Liver (tissue), 9 donors: Measurements from ENCODE around the gene TNNT3. TPM values are rescaled to one million over a fixed set of nuclear protein-coding genes. Genes with fewer than 3 reads are reported as not detected.

Source experiments
- DNase-seq: peaks from one replicate; pipeline ENCODE4 v3.0.0-alpha.2; 2017; ENCODE audit warnings: low spot score
- H3K27ac ChIP-seq, 2 donors: one replicate each; pipeline ENCODE4 v1.7.0; 2013; ENCODE audit warnings: inconsistent platforms in 2 of 2, low read length in 2 of 2, control low read depth in 1 of 2, low read depth in 1 of 2, mild to moderate bottlenecking in 1 of 2
- H3K27me3 ChIP-seq, 4 donors: one replicate each; pipeline versions ENCODE4 v1.6.1 to v1.7.0; 2013; ENCODE audit warnings: low read length in 3 of 4, inconsistent platforms in 1 of 4, mild to moderate bottlenecking in 1 of 4, moderate library complexity in 1 of 4; ENCODE audit not compliant: control insufficient read depth in 4 of 4, insufficient read depth in 4 of 4
- H3K36me3 ChIP-seq, 4 donors: one replicate each; pipeline versions ENCODE4 v1.6.1 to v1.7.0; 2013; ENCODE audit warnings: low read length in 3 of 4, mild to moderate bottlenecking in 3 of 4, low read depth in 1 of 4, moderate library complexity in 1 of 4; ENCODE audit not compliant: control insufficient read depth in 4 of 4, insufficient read depth in 3 of 4
- H3K4me1 ChIP-seq, 4 donors: one replicate each; pipeline versions ENCODE4 v1.6.1 to v1.7.0; 2013; ENCODE audit warnings: low read length in 3 of 4, mild to moderate bottlenecking in 3 of 4, moderate library complexity in 1 of 4; ENCODE audit not compliant: control insufficient read depth in 4 of 4, insufficient read depth in 4 of 4
- H3K4me3 ChIP-seq, 3 donors: one replicate each; pipeline versions ENCODE4 v1.6.1 to v1.7.0; 2013; ENCODE audit warnings: low read length in 3 of 3, control low read depth in 1 of 3, low read depth in 1 of 3, mild to moderate bottlenecking in 1 of 3
- H3K9ac ChIP-seq, 2 donors: one replicate each; pipeline ENCODE4 v1.7.0; 2013; ENCODE audit warnings: low read length in 2 of 2, mild to moderate bottlenecking in 2 of 2, moderate library complexity in 2 of 2, control low read depth in 1 of 2, low read depth in 1 of 2
- H3K9me3 ChIP-seq, 4 donors: one replicate each; pipeline versions ENCODE4 v1.6.1 to v1.7.0; 2013; ENCODE audit warnings: low read length in 3 of 4; ENCODE audit not compliant: control insufficient read depth in 4 of 4
- CTCF ChIP-seq: fragments of 150-350 bp; IDR thresholded peaks from 2 replicates; pipeline ENCODE4 v1.5.1; 2017; ENCODE audit warnings: improper control_type of control experiment, low read depth, low read length; ENCODE audit not compliant: missing input control
- EGR1 ChIP-seq, 2 donors: IDR thresholded peaks; 2 replicates each; pipeline ENCODE4 v1.6.1; 2016 to 2018; ENCODE audit warnings: antibody characterized with exemption in 2 of 2, low read depth in 2 of 2
- FOXA2 ChIP-seq: IDR thresholded peaks from 2 replicates; pipeline ENCODE4 v1.6.1; 2016; ENCODE audit warnings: antibody characterized with exemption
- GABPA ChIP-seq, 2 donors: IDR thresholded peaks in 1 of 2; conservative IDR thresholded peaks in 1 of 2; 2 replicates each; pipeline ENCODE4 v1.6.1; 2016; ENCODE audit warnings: antibody characterized with exemption in 2 of 2, mild to moderate bottlenecking in 1 of 2, moderate library complexity in 1 of 2
- HNF4A ChIP-seq, 2 donors: conservative IDR thresholded peaks; 2 replicates each; pipeline ENCODE4 v1.6.1; 2016; ENCODE audit warnings: antibody characterized with exemption in 2 of 2, mild to moderate bottlenecking in 2 of 2
- JUND ChIP-seq, 2 donors: IDR thresholded peaks; 2 replicates each; pipeline ENCODE4 v1.6.1; 2016; ENCODE audit warnings: antibody characterized with exemption in 2 of 2
- MAX ChIP-seq: IDR thresholded peaks from 2 replicates; pipeline ENCODE4 v1.6.1; 2016; ENCODE audit warnings: antibody characterized with exemption
- RAD21 ChIP-seq, 2 donors: IDR thresholded peaks; 2 replicates each; pipeline ENCODE4 v1.6.1; 2016; ENCODE audit warnings: antibody characterized with exemption in 2 of 2, mild to moderate bottlenecking in 2 of 2
- SP1 ChIP-seq: IDR thresholded peaks from 2 replicates; pipeline ENCODE4 v1.6.1; 2018; ENCODE audit warnings: antibody characterized with exemption, mild to moderate bottlenecking
- WGBS: extraction: QIAGEN DNeasy Blood & Tissue Kit; methylation state at CpG from one replicate; pipeline ENCODE4 v1.1.7; 2013; 5-methylcytosine and 5-hydroxymethylcytosine counted together
- polyA plus RNA-seq, 2 donors: library from polyadenylated mRNA; stranded (reverse) in 1 of 2; unstranded in 1 of 2; fragments of 200-250 nt in 1 of 2; fragments of >200 nt in 1 of 2; fragmentation: Nextera tagmentation in 1 of 2; extraction: Ambion mirVana in 1 of 2; gene quantifications; one replicate each; pipeline versions ENCODE4 v1.2.1 to v1.2.3, GENCODE V29; 2013 to 2015
- total RNA-seq, 2 donors: library from RNA; depleted of rRNA; stranded (reverse); fragments of >200 nt; gene quantifications; one replicate each; pipeline ENCODE4 v1.2.3, GENCODE V29; 2014
- donor health status: healthy.
- donor health status: healthy.
- donor health status: healthy.
- donor health status: healthy.
- donor health status: healthy.

Gene TNNT3
- total and polyA plus RNA-seq, 4 donors, result 0.06 to 0.14 TPM; not detected in 2

- Histone ChIP-seq H3K9me3 (no peaks in the 10 kb centered on the region), H3K4me3 (no peak overlapping the region), H3K36me3 (no peaks in the 10 kb centered on the region), H3K27me3 (no peaks in the 10 kb centered on the region), H3K27ac (no peak overlapping the region), H3K9ac (no peak overlapping the region), H3K4me1 (no peaks in the 10 kb centered on the region)
- WGBS, result 73% methylated on average over 8 of the region's 8 CpGs
- TF ChIP-seq HNF4A (conservative IDR thresholded peaks at IDR 0.05) (no peak), MAX (no peak), JUND (IDR thresholded peaks at IDR 0.05) (no peak), EGR1 (IDR thresholded peaks at IDR 0.05; ENCODE audit: low read depth in 2 of 2) (no peak), CTCF (no peak), GABPA (IDR thresholded peaks at IDR 0.05 in 1 of 2, conservative IDR thresholded peaks at IDR 0.05 in 1 of 2) (no peak), SP1 (no peak)
- DNase-seq, result no peak
Measured at GRCh38 chr11:1916986-1917522, 2.4 kb upstream of the TNNT3 start.

GRCh38 chr11:1917523-1918435 is 1.7 kb upstream of the TNNT3 start:
- 69% methylated on average over 34 of the region's 34 CpGs for WGBS
- H3K9me3 ChIP-seq, result no peaks in the 10 kb centered on the region
- no peak overlapping the region for H3K4me3 ChIP-seq
- H3K9ac ChIP-seq, result no peak overlapping the region
- no peak overlapping the region for H3K27ac ChIP-seq
- TF ChIP-seq FOXA2 (no peak), CTCF (peak; percentile 32), RAD21 (IDR thresholded peaks at IDR 0.05) (peak in 1 of 2 donors; percentile 29), MAX (no peak)
- no peaks in the 10 kb centered on the region for H3K4me1 ChIP-seq
- no peaks in the 10 kb centered on the region for H3K27me3 ChIP-seq
- no peak for DNase-seq
- H3K36me3 ChIP-seq, result no peaks in the 10 kb centered on the region
